HG03045 (cell line): Measurements from ENCODE around the gene BCL2L2.
"Not testable (repeated sequence)": the region's sequence is repeated elsewhere in the genome, so short reads cannot be mapped to it uniquely, and the experiment has no call there.

Source experiments
- ATAC-seq: cut with Tn5 transposase; IDR thresholded peaks from one replicate; pipeline ENCODE4 v1.9.1; 2021; ENCODE audit warnings: mild to moderate bottlenecking, moderate library complexity; ENCODE audit not compliant: unreplicated experiment

Gene BCL2L2, protein sequence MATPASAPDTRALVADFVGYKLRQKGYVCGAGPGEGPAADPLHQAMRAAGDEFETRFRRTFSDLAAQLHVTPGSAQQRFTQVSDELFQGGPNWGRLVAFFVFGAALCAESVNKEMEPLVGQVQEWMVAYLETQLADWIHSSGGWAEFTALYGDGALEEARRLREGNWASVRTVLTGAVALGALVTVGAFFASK

DNA sequence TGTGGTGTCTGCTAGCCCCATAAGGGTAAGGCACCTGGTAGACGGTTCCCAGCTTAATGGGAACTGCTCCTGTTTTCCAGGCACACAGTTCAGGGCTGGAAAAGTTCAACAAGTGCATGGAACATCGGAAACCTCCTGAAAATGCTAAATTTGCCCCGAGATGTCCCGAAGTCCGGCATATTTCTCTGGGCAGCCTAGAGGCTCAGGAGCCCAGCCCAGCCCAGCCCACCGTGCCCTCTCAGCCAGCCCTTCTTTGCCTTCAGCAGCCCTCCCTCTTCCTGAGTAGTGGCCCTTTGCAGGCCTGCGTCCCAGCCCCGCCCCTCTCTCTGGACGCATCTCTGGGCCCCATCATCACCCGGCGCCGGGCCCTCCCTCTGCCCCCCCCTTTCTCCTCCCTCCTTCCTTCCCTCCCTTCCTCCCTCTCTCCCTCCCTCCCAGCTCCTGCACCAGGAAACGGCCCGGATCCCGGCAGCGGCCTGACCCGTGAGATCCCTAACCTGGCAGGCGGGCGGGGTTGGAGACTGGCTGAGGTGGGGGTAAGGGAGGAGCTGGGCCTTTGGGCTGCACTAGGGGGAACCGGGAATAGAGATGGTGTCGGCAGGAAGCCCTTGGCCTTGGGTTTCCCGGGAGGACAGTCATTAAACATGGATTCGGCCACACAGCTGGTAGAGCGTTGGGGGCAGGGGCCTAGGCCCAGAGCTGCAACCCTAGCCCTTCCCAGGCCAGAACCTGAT, at the start of gene BCL2L2:
BCL2L2 (plus strand) TSS at position 422 of the 734 bp plus-strand sequence. CDS start 935 bp downstream, outside the sequence.
- no peak for ATAC-seq

- ATAC-seq: no peak
These were observed 48.4 kb upstream of the BCL2L2 start for GRCh38 chr14:23258256-23258655.

DNA sequence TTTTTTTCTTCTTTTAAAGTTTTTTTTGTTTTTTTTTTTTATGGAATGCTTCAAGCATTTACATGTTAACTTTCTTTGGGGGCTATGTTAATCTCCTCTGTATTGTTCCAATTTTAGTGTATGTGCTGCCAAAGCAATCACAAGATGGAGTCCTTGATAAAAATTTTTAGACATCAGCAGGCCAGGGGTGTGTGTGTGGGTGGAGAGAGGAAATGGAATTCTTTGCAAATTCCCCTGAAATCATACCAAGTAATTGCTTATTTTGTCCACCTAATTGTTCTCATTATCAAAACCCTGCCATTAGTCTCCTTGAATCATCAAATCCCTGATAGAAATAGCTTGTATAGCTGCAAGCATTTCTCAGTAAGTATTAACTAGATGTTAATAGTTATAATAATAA, 47.2 kb upstream of the BCL2L2 start:
- no peak for ATAC-seq

- ATAC-seq: not testable (repeated sequence)
These were observed 45.8 kb upstream of the BCL2L2 start for GRCh38 chr14:23260849-23261248.

- ATAC-seq: no peak
These were observed 37.4 kb upstream of the BCL2L2 start for GRCh38 chr14:23269193-23269592.

- ATAC-seq: no peak
These were observed 31.2 kb upstream of the BCL2L2 start for GRCh38 chr14:23275412-23275811.

GRCh38 chr14:23277189-23277588, 29.4 kb upstream of the BCL2L2 start:
- no peak for ATAC-seq

DNA sequence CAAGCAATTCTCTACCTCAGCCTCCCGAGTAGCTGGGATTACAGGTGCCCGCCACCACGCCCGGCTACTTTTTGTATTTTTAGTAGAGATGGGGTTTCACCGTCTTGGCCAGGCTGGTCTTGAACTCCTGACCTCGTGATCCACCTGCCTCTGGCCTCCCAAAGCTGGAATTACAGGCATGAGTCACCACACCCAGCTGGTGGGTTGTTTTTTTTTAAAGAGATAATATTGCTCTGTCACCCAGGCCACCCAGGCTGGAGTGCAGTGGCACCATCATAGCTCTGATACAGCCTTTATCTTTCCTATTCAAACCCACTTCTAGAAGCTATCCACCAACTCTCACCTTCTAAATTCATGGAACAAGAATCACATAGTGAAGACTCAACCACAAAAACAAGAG, 28.7 kb upstream of the BCL2L2 start:
- ATAC-seq: not testable (repeated sequence)

DNA sequence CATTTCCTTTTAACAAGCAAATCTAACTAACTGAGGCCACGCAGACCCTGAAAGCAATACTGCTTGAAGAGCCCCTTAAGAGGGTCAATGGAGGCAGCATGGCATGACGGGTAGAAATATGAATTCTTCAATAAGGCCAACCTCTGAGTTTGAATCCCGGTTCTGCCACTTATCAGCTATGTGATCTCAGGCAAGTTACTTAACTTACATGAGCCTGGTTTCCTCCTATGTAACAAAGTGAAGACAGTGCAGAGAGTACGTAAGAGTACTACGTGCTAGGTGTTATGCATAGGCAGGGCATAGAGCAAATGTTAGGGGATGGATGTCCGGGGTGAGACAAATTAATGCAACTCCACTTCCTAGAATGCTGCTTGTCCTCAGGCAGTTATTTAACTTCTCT, 25.4 kb upstream of the BCL2L2 start:
- ATAC-seq: no peak

DNA sequence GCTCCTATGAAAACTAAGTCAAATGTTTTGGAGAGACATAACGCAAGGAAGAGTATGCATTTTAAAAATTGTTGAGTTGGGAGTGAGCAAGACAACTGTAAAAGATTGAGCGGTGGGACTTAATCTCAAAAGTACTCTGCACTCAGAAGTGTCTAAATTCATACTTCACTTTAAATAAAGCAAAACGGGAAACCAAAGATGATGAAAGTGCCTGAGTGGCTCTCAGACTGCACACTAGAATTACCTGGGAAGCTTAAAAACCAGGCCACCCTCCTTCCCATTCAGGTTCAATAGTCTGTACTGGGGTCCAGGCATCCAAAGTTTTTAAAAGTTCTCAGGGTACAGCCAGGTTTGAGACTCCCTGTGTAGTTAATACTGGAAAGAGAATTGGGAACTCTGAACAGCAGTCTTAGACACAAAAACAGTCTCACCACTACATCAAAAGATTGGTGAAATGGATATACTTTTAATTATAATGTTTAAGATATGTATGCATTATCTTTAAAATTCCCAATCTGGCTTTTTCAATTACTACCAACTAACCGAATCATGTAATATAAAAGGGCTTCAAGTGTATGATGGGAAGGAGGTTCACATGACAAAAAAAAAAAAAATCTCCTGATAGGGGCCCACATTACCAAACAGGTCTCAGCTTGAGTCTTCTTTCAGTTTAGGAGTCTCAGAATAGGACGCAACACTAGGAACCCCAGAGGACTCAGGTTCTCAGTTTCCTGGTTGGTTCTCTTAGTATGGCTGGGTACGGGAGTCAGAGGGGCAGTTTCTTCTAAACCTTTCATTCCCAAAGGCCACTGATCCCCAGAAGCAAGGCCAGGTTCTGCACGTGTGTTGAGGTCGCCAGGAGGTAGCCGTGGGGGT, 21.7 kb upstream of the BCL2L2 start:
- ATAC-seq: no peak

DNA sequence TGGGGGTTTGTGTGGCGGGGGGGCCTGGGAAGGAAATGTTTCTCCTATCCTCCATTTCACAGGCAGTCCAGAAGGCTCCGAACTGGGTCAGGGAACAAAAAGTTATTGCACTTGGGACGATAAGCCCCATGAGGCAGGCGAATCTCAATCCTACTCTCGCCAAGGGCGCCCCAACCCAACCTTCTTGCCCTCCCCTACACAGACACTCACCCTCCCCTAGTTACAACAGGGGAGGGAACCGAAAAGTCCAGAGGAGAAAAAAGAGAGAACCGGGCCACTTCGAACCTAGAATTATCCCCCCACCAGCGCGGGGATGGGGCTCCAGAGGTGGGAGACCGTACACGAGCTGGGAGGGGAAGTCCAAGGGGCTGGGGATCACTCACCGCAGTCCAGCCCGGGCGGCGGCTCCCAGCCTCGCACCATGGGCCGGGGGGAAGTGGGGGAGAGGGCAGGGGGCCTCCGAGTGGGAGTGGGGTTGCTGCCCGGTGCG, 21.1 kb upstream of the BCL2L2 start:
- ATAC-seq: peak; percentile 30

DNA sequence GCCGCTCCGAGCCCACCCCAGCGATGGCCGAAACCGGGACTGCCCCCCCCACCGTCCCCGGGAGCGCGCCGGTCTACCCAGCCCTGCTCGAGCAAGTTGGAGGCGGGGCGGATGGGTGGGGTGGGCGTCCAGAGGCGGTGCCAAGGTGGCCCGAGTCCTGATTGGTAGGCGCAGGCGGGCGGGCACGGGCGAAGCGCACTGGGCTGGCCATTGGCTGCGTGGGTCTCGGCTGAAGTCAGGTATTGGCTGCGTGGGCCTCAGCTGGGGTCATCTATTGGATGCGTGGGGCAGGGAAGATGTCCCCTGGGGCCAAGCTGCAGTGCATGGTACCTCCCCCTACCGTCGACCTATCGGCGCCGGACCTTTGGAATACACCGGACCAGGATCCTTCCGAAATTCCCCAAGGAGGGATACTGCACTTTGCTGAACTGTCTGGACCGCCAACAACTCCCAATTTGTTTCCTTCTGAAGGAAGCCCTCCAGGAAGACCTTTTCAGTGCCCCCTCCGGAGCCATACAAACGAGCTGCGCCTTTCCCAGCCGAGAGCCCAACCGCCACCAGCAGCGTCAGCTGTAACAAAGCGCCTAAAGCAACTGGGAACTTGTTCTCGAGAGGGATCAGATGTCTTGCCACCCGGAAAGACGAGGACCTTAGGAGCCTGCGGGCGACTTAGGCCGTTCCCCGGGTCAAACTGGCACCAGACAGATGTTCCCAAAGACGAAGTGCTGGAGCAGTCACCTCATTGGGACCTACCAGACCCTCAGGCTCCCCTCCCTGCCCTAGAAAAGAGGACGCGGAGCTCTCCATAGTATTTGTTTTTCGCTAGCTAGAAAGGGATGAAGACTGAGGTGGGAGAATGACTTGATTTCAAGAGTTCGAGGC, 20.4 kb upstream of the BCL2L2 start, which contains the start of gene HOMEZ:
HOMEZ (minus strand) TSS at position 113 of the 882 bp plus-strand sequence. CDS start 180 bp downstream, outside the sequence.
- ATAC-seq: peak; percentile 98

DNA sequence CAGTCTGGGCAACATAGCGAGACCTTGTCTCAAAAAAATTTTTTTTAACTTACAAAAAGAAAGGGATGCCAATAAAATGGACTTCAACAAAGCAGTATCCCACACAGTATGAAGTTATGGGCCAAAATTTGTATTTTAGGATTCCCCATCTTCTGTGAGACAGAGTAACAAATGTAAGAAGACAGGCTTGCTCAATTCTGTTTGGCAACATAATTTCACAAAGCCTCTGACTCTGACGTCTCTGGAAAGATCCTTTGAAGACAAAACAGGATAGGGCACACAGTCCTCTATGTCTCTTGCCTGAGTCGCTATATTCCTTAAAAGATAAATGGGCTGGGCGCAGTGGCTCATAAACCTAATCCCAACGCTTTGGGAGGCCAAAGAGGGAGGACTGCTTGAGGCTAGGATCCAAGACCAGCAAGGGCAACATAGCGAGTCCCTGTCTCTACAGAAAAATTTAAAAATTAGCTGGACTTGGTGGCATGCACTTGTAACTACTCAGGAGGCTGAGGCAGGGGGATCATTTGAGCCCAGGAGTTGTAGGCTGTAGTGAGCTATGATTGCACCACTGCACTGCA, 19.6 kb upstream of the BCL2L2 start:
- ATAC-seq: no peak

DNA sequence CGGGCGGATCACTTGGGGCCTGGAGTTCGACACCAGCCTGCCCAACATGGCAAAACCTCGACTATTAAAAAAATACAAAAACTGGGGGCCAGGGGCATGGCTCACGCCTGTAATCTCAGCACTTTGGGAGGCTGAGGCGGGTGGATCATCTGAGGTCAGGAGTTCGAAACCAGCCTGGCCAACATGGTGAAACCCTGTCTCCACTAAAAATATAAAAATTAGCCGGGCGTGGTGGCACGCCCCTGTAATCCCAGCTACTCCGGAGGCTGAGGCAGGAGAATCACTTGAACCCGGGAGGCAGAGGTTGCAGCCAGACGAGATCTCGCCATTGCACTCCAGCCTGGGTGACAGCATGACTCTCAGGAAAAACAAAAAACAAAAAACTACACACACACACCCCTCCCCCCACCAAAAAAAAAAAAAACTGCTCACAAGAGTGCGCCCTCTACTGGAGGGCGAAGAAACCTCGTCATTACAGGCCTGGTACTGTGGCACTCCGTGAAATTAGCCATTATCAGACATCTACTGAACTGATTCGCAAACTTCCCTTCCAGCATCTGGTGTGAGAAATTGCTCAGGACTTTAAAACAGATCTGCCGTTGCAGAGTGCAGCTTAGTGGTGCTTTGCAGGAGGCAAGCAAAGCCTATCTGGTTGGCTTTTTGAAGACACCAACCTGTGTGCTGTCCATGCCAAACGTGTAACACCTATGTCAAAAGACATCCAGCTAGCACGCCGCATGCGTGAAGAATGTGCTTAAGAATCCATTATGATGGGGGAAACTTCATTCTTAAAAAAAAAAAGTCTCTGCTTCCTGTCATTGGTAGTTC, 11.7 kb upstream of the BCL2L2 start:
- ATAC-seq: no peak

DNA sequence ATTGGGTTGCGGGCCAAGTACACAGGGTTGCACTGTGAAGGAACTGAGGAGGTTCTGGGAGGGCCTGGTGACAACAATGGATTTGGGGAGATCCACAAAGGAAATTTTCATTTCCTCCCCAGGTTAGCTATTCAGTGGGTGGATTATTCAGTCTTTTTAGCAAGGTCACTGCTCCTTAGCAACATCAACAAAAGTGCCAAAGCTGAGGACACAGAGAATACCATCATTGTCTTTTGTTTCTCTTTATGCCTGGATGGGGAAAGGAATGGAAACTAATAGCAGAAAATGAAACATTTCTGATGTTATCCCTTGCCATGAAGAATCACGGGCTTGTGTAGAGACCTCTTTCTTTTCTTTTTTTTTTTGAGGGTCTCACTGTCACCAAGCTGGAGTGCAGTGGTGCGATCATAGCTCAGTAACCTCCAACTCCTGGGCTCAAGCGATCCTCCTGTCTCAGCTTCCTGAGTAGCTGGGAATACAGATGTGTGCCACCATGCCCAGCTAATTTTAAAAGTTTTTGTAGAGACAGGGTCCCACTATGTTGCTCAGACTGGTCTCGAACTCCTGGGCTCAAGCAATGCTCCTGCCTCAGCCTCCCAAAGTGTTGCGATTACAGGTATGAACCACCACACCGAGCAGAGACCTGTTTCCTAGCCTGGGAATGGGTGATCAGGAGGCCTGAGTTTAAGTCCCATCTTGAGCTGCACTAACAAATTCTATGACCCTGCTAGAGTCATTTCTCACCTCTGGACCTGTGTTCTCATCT, 10.4 kb upstream of the BCL2L2 start:
- no peak for ATAC-seq

DNA sequence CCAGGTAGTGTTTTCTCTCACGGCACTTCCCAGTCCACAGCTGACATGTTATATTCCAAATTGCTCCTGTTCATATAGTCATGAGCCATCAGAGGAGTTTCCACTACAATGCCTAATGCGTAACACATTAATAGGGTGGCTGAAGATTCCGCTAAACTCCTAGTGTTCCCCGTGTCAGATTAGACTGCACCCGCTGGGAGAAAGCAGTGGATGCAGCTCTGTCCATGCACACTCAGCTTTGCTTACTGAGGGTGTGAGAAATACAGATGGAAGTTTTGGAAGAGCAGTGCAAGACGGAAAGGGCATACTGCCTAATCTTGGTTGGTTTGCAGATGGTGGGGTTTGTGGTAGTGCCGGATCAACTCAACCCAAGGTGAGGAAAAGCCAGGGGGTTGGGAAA, 9.5 kb upstream of the BCL2L2 start:
- ATAC-seq: no peak

DNA sequence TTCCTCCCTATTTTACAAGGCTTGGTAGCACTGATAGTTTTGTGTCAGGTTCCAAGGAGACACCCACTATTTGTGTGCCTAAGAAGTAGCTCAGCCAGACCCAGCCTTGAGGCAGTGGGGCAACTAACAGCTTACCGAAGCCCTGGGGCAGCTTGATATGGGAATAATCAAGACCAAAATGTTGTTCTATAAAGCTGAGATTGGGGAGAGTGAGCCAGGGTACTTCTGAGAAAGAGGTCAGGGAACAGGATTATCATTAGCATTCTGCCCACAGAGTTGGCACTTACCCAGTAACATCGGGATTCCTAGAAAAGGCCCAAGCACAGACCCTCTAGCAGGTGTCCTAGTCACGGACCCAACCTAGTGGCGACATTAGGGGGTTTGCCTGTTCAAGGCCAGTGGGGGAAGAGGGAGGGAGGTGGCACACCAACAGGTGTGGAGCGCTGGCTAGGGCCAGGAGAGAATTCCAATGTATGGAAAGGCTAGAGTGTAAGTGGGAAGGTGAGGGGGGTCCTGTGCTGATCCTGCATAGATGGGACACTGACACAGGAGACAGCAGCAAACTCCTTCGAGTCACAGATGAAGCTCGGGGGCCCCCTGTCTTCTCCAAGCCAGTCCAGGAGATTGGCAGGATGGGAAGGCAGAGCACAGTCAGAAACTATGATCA, 8.9 kb upstream of the BCL2L2 start:
- ATAC-seq: no peak
